Smooth muscle cell (in vitro differentiated cells): Measurements from ENCODE around the gene C3orf22. TPM values are rescaled to one million over a fixed set of nuclear protein-coding genes. Genes with fewer than 3 reads are reported as not detected.

ENCODE experiments used
- DNase-seq: peaks from one replicate; lab custom pipeline; 2025; ENCODE audit not compliant: unreplicated experiment; lab: John Stamatoyannopoulos, UW
- H2AFZ ChIP-seq: fragments of 200-600 bp; sonication (generic); 2 replicates; pipeline ENCODE4 v1.6.0; 2016; ENCODE audit warnings: antibody characterized with exemption, low read depth, mild to moderate bottlenecking
- H3F3A ChIP-seq: fragments of 200-600 bp; sonication (generic); 2 replicates; pipeline ENCODE4 v1.6.0; 2017; ENCODE audit warnings: antibody characterized with exemption, low read depth
- H3K27ac ChIP-seq: fragments of 200-600 bp; sonication (generic); 2 replicates; pipeline ENCODE4 v1.5.1; 2016; ENCODE audit warnings: low read depth, mild to moderate bottlenecking
- H3K27me3 ChIP-seq: fragments of 200-600 bp; sonication (generic); 2 replicates; pipeline ENCODE4 v1.6.1; 2016; ENCODE audit warnings: low read depth, mild to moderate bottlenecking
- H3K36me3 ChIP-seq: fragments of 200-600 bp; sonication (generic); 2 replicates; pipeline ENCODE4 v1.5.1; 2016; ENCODE audit warnings: low read depth
- H3K4me1 ChIP-seq: fragments of 200-600 bp; sonication (generic); 2 replicates; pipeline ENCODE4 v1.5.1; 2016; ENCODE audit warnings: low read depth
- H3K4me2 ChIP-seq: fragments of 200-600 bp; sonication (generic); 2 replicates; pipeline ENCODE4 v1.6.0; 2016; ENCODE audit warnings: mild to moderate bottlenecking
- H3K4me3 ChIP-seq: fragments of 200-600 bp; sonication (generic); 2 replicates; pipeline ENCODE4 v1.5.1; 2016; ENCODE audit warnings: mild to moderate bottlenecking
- H3K79me2 ChIP-seq: fragments of 200-600 bp; sonication (generic); 2 replicates; pipeline ENCODE4 v1.6.0; 2016; ENCODE audit warnings: low read depth, mild to moderate bottlenecking
- H3K9ac ChIP-seq: fragments of 200-600 bp; sonication (generic); 2 replicates; pipeline ENCODE4 v1.6.0; 2016; ENCODE audit warnings: low read depth
- H3K9me3 ChIP-seq: fragments of 200-600 bp; sonication (generic); replicated peaks from 2 replicates; pipeline ENCODE4 v1.5.1; 2016; ENCODE audit warnings: low read depth
- H4K20me1 ChIP-seq: fragments of 200-600 bp; sonication (generic); 2 replicates; pipeline ENCODE4 v1.6.0; 2016; ENCODE audit warnings: low read depth
- CTCF ChIP-seq: fragments of 200-600 bp; sonication (generic); IDR thresholded peaks from 2 replicates; pipeline ENCODE4 v1.5.1; 2017; ENCODE audit warnings: borderline replicate concordance, mild to moderate bottlenecking, antibody characterized with exemption; ENCODE audit not compliant: insufficient read depth, poor library complexity, severe bottlenecking
- WGBS: methylation state at CpG from one replicate; pipeline ENCODE4 v1.1.7; 2016; ENCODE audit warnings: low lambda C conversion rate; 5-methylcytosine and 5-hydroxymethylcytosine counted together
- polyA plus RNA-seq: library from polyadenylated mRNA; unstranded; fragments of >200 nt; fragmentation: Nextera tagmentation; extraction: Ambion mirVana; gene quantifications from 2 replicates; pipeline ENCODE4 v1.2.1, GENCODE V29; 2016
- total RNA-seq: library from RNA; depleted of rRNA; stranded (reverse); fragments of >200 nt; gene quantifications from 2 replicates; pipeline ENCODE4 v1.2.3, GENCODE V29; 2014

C3orf22 gene
- total and polyA plus RNA-seq, 2 experiments from 2014 or later: not detected

GRCh38 chr3:126533506-126533905 lies 25.2 kb downstream of the C3orf22 start:
- no peaks in the 10 kb centered on the region for H4K20me1 ChIP-seq
- H3K27me3 ChIP-seq: peaks cover 41% of the 10 kb centered on the region
- H3F3A ChIP-seq: no peaks in the 10 kb centered on the region
- H3K9me3 ChIP-seq: no peaks in the 10 kb centered on the region
- H3K9ac ChIP-seq: no peak overlapping the region
- TF ChIP-seq CTCF: no peak
- no peaks in the 10 kb centered on the region for H3K79me2 ChIP-seq
- no peaks in the 10 kb centered on the region for H3K4me1 ChIP-seq
- no peak overlapping the region for H2AFZ ChIP-seq
- H3K36me3 ChIP-seq: no peaks in the 10 kb centered on the region
- no peak for DNase-seq
- no peak overlapping the region for H3K4me3 ChIP-seq
- no peak overlapping the region for H3K4me2 ChIP-seq
- H3K27ac ChIP-seq: no peak overlapping the region

DNA sequence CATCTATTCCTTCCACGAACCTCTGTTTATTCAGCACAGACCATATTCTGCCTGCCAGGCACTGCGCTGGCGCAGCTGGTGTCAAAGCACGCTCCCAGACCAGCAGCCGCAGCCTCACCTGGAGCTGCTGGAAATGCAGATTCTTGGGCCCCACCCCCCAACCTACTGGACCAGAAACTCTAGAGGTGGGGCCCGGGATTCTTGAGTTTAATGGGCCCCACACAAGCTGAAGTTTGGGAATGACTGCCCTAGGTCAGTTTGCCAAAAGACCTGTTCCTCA lies 27.7 kb downstream of the C3orf22 start:
- H3K36me3 ChIP-seq: no peaks in the 10 kb centered on the region
- no peak overlapping the region for H3K27ac ChIP-seq
- no peaks in the 10 kb centered on the region for H3F3A ChIP-seq
- TF ChIP-seq CTCF: no peak
- no peak for DNase-seq
- H4K20me1 ChIP-seq: no peaks in the 10 kb centered on the region
- H3K9me3 ChIP-seq: no peaks in the 10 kb centered on the region
- no peak overlapping the region for H2AFZ ChIP-seq
- no peaks in the 10 kb centered on the region for H3K79me2 ChIP-seq
- H3K4me2 ChIP-seq: no peak overlapping the region
- no peak overlapping the region for H3K4me3 ChIP-seq
- H3K4me1 ChIP-seq: no peaks in the 10 kb centered on the region
- H3K9ac ChIP-seq: no peak overlapping the region
- peaks cover 34% of the 10 kb centered on the region for H3K27me3 ChIP-seq
- 89% methylated on average over 6 of the region's 6 CpGs for WGBS

DNA sequence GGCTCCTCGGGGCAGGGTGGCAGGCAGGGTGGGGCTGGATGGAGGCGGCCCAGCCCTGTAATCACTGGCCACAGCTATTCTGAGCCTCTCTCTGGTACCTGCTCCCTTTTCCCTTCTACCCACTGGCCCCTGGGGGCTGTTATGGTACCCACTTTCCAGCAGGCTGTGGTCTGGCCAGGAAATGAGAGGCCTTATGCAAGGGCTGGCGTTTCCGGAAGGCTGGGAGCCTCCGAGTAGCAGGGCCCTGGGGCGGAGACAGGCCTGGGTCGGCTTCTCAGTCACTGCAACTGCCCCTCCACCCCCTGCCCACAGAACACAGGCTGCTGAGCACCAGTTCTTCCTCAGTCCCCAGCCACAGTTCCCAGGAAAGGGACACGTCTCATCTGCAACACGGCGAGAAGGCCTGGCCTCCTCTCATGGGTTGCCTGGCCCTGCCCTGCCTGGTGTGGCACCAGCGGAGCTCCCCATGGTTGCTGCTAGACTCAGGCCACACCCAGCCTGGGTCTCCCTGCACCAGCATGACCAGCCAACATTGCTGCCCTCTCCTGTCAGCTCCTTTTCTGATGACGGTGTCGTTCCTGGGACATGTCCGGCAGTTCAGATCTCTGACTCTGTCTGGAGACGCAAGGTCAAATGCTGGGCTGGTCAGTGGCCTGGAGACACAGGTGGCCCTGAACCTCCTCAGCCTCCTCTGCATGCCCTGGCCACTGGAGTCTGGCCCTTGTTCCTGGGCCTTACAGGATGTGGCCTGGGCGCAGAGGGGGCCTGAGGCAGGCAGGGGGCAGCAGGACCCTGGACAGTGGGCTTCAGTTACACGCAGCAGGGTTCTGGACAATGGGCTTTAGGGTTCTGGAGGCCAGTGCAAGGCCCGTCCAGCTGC lies 28.3 kb downstream of the C3orf22 start:
- peaks cover 28% of the 10 kb centered on the region for H3K27me3 ChIP-seq
- no peak overlapping the region for H2AFZ ChIP-seq
- H3K79me2 ChIP-seq: no peaks in the 10 kb centered on the region
- no peaks in the 10 kb centered on the region for H4K20me1 ChIP-seq
- no peaks in the 10 kb centered on the region for H3K9me3 ChIP-seq
- H3F3A ChIP-seq: no peaks in the 10 kb centered on the region
- DNase-seq: no peak
- 87% methylated on average over 18 of the region's 18 CpGs for WGBS
- no peak for TF ChIP-seq CTCF
- no peaks in the 10 kb centered on the region for H3K36me3 ChIP-seq
- H3K27ac ChIP-seq: no peak overlapping the region
- no peak overlapping the region for H3K4me3 ChIP-seq
- no peaks in the 10 kb centered on the region for H3K4me1 ChIP-seq
- no peak overlapping the region for H3K4me2 ChIP-seq
- H3K9ac ChIP-seq: no peak overlapping the region

DNA sequence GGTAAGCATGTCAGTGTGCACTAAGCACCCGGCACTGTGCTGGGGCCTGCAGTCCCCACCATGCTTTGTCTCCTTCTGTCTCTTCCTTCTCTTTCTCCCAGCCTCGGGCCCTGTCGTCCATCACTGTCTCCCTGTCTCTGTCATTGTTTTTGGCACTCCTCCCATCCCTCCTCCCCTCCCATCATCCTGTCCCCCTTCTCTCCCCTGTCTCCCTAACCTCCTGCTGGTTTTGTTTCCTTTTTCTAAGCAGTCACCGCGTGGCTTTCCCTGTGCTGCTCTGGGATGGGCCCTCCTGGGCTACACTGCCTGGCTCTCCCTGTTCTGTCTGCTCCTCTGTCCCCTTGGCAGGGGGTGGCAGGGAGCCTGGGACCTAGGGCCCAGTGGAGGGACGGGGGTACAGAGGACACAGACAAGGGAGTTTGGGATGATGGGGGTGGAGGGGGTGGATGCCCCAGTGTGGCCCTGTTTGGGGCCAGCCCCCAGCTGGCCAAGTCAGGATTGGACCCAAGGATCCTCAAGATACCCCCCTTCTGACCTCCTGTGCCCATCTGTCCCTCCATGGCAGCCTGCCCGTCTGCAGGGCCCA lies 29.1 kb downstream of the C3orf22 start:
- no peak for TF ChIP-seq CTCF
- Histone ChIP-seq H4K20me1 (no peaks in the 10 kb centered on the region), H3K79me2 (no peaks in the 10 kb centered on the region), H3K4me3 (no peak overlapping the region), H3K27me3 (peaks cover 30% of the 10 kb centered on the region), H3F3A (no peaks in the 10 kb centered on the region), H3K9ac (no peak overlapping the region), H3K36me3 (no peaks in the 10 kb centered on the region), H3K4me2 (no peak overlapping the region), H2AFZ (no peak overlapping the region), H3K4me1 (no peaks in the 10 kb centered on the region), H3K27ac (no peak overlapping the region), H3K9me3 (no peaks in the 10 kb centered on the region)
- DNase-seq: no peak
- 84% methylated on average over 6 of the region's 7 CpGs for WGBS
